22Rv1 (cell line): ENCODE results near the gene FAM209B.

Experiments used
- H3K27ac ChIP-seq: fragments of 450-650 bp; 2 replicates; pipeline ENCODE4 v1.5.1; 2017
- ZFX ChIP-seq: fragments of 450-650 bp; IDR thresholded peaks from 2 replicates; pipeline ENCODE4 v1.6.1; 2017; ENCODE audit warnings: antibody characterized with exemption, borderline replicate concordance
- TF ChIP-seq, protein P1 (sequence below): fragments of 450-650 bp; IDR thresholded peaks from 2 replicates; pipeline ENCODE4 v1.5.1; 2017; ENCODE audit warnings: mild to moderate bottlenecking

The FAM209B gene

DNA sequence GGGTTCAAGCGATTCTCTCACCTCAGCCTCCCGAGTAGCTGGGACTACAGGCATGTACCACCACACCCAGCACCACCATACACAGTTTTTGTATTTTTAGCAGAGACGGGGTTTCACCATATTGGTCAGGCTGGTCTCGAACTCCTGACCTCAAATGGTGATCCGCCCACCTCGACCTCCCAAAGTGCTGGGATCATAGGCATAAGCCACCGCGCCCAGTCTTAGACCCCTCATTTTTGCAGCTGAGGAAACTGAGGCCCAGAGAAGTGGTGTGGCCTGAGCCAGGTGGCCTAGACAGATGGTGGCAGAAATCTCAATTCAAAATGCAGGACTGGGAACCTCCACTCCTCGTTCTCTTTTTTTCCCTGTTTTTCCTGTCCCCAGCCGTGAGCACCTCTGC lies 21.1 kb upstream of the FAM209B start:
- TF ChIP-seq, protein P1, sequence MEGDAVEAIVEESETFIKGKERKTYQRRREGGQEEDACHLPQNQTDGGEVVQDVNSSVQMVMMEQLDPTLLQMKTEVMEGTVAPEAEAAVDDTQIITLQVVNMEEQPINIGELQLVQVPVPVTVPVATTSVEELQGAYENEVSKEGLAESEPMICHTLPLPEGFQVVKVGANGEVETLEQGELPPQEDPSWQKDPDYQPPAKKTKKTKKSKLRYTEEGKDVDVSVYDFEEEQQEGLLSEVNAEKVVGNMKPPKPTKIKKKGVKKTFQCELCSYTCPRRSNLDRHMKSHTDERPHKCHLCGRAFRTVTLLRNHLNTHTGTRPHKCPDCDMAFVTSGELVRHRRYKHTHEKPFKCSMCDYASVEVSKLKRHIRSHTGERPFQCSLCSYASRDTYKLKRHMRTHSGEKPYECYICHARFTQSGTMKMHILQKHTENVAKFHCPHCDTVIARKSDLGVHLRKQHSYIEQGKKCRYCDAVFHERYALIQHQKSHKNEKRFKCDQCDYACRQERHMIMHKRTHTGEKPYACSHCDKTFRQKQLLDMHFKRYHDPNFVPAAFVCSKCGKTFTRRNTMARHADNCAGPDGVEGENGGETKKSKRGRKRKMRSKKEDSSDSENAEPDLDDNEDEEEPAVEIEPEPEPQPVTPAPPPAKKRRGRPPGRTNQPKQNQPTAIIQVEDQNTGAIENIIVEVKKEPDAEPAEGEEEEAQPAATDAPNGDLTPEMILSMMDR: no peak
- TF ChIP-seq ZFX: no peak
- no peak overlapping the region for H3K27ac ChIP-seq

GRCh38 chr20:56513161-56514150 lies 19.6 kb upstream of the FAM209B start:
- H3K27ac ChIP-seq: no peak overlapping the region
- TF ChIP-seq, protein P1: no peak
- TF ChIP-seq ZFX: no peak

- TF ChIP-seq, protein P1: no peak
- no peak for TF ChIP-seq ZFX
Observed at GRCh38 chr20:56516631-56517030, 16.4 kb upstream of the FAM209B start.

GRCh38 chr20:56517211-56517610 lies 15.8 kb upstream of the FAM209B start:
- TF ChIP-seq ZFX: no peak
- TF ChIP-seq, protein P1: no peak
- H3K27ac ChIP-seq: no peak overlapping the region

More at GRCh38 chr20:56516631-56517030, 16.4 kb upstream of the FAM209B start:
- no peak overlapping the region for H3K27ac ChIP-seq

- H3K27ac ChIP-seq: no peak overlapping the region
- no peak for TF ChIP-seq ZFX
- TF ChIP-seq, protein P1: no peak
Observed at GRCh38 chr20:56517641-56518040, 15.4 kb upstream of the FAM209B start.

DNA sequence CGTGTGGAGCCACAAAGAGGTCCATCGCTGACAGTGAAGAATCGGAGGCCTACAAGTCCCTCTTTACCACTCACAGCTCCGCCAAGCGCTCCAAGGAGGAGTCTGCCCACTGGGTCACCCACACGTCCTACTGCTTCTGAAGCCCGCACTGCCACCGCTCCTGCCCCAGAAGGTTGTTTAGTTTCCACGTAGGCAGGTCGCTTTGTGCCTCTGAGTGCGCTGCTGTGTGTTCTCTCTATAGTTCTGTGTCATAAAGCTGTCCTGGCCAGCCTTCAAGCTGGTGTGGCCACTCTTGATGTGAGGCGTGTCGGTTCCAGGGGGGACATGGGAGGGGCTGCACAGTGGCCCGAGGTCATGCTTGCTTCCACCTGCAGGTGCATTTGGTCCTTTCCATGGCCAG lies 14.9 kb upstream of the FAM209B start:
- no peak overlapping the region for H3K27ac ChIP-seq
- TF ChIP-seq, protein P1: no peak
- TF ChIP-seq ZFX: no peak

GRCh38 chr20:56518721-56519398 lies 14.2 kb upstream of the FAM209B start:
- no peak overlapping the region for H3K27ac ChIP-seq
- TF ChIP-seq ZFX: no peak
- TF ChIP-seq, protein P1: no peak
